Endothelial cell (in vitro differentiated cells): ENCODE measurements around the gene SMYD2. TPM values are rescaled to one million over a fixed set of nuclear protein-coding genes. Genes with fewer than 3 reads are reported as not detected.

Experiments used
- DNase-seq: peaks from one replicate; pipeline ENCODE4 v3.0.0; 2021; ENCODE audit warnings: low spot score
- H3K27ac Mint-ChIP-seq: one replicate; pipeline ENCODE4 v1.8.0; 2021; ENCODE audit warnings: mixed read lengths, inconsistent platforms; ENCODE audit not compliant: unreplicated experiment
- H3K27me3 Mint-ChIP-seq: one replicate; pipeline ENCODE4 v1.8.0; 2021; ENCODE audit warnings: mild to moderate bottlenecking, moderate library complexity, mixed read lengths, inconsistent platforms; ENCODE audit not compliant: unreplicated experiment
- H3K36me3 Mint-ChIP-seq: one replicate; pipeline ENCODE4 v1.8.0; 2021; ENCODE audit warnings: mild to moderate bottlenecking, low read depth, mixed read lengths, inconsistent platforms; ENCODE audit not compliant: unreplicated experiment
- H3K4me1 Mint-ChIP-seq: one replicate; pipeline ENCODE4 v1.8.0; 2021; ENCODE audit warnings: mild to moderate bottlenecking, mixed read lengths, inconsistent platforms; ENCODE audit not compliant: unreplicated experiment
- H3K4me3 Mint-ChIP-seq: one replicate; pipeline ENCODE4 v1.8.0; 2021; ENCODE audit warnings: mild to moderate bottlenecking, mixed read lengths, inconsistent platforms; ENCODE audit not compliant: unreplicated experiment
- H3K9me3 Mint-ChIP-seq: one replicate; pipeline ENCODE4 v1.8.0; 2021; ENCODE audit warnings: mixed read lengths, inconsistent platforms; ENCODE audit not compliant: unreplicated experiment
- total RNA-seq: library from RNA; stranded (reverse); fragmentation: NEBNext Ultra II Directional; extraction: Animal tissue kit (Norgen Biotek cat#: 25700); gene quantifications from one replicate; pipeline ENCODE4 v1.2.1, GENCODE V29; 2021; ENCODE audit not compliant: unreplicated experiment
- TF ChIP-seq, protein P1 (sequence below): fragments of 200-600 bp; sonication (generic); IDR thresholded peaks from one replicate; pipeline ENCODE4 v1.5.0; 2021; ENCODE audit warnings: antibody characterized with exemption; ENCODE audit not compliant: unreplicated experiment

The SMYD2 gene
- total RNA-seq, 1 donor from 2014 or later, result 44.1 TPM

DNA sequence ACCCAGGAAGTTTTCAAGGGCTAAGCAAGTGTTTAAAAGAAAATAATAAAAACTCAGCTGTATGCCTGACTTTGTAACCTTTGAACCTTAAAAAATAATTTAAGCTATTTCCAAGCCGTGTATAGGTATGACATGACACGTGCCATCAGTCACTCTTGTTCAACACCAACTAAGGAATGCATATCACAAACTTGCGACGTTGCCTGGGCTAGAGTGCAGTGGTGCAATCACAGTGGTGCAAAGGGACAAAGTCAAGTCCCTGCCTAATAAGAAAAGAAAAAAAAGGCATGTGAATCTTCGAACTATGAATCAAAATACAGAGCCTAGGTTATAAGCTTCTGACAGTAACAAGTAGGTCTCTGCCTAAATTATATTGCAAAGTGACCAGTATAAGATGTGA is 79.2 kb downstream of the SMYD2 start:
- no peak overlapping the region for H3K27ac Mint-ChIP-seq

DNA sequence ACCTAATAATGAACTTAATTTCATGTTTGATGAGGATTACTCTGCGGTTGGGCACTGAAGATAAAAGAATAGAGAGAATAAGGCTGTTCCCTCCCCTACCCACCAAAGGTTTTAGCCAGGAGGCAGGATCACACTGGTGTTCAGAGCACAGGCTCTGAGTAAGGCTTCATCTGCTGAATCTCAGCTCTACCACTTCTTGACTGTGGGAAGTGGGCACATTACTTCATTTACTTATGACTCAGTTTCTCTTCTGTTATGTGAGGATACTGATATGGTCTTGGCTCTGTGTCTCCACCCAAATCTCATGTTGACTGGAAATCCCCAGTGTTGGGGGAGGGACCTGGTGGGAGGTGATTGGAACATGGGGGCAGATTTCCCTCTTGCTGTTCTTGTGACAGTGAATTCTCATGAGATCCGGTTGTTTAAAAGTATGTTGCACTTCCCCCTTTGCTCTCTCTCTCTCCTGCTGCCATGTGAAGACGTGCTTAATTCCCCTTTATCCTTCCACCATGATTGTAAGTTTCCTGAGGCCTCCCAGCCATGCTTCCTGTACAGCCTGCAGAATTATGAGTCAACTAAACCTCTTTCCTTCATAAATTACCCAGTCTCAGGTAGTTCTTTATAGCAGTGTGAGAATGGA is 79.7 kb downstream of the SMYD2 start:
- Mint-ChIP-seq H3K4me3 (peak overlapping the region; percentile 75), H3K27ac (no peak overlapping the region), H3K9me3 (no peaks in the 10 kb centered on the region), H3K36me3 (peaks cover 38% of the 10 kb centered on the region), H3K27me3 (peaks cover 6% of the 10 kb centered on the region), H3K4me1 (peaks cover 4% of the 10 kb centered on the region)
- TF ChIP-seq, protein P1, sequence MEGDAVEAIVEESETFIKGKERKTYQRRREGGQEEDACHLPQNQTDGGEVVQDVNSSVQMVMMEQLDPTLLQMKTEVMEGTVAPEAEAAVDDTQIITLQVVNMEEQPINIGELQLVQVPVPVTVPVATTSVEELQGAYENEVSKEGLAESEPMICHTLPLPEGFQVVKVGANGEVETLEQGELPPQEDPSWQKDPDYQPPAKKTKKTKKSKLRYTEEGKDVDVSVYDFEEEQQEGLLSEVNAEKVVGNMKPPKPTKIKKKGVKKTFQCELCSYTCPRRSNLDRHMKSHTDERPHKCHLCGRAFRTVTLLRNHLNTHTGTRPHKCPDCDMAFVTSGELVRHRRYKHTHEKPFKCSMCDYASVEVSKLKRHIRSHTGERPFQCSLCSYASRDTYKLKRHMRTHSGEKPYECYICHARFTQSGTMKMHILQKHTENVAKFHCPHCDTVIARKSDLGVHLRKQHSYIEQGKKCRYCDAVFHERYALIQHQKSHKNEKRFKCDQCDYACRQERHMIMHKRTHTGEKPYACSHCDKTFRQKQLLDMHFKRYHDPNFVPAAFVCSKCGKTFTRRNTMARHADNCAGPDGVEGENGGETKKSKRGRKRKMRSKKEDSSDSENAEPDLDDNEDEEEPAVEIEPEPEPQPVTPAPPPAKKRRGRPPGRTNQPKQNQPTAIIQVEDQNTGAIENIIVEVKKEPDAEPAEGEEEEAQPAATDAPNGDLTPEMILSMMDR, result no peak
- no peak for DNase-seq

More for the DNA sequence above, 79.2 kb downstream of the SMYD2 start:
- no peaks in the 10 kb centered on the region for H3K9me3 Mint-ChIP-seq
- peaks cover 6% of the 10 kb centered on the region for H3K27me3 Mint-ChIP-seq
- TF ChIP-seq, protein P1, result no peak
- peaks cover 38% of the 10 kb centered on the region for H3K36me3 Mint-ChIP-seq
- peaks cover 4% of the 10 kb centered on the region for H3K4me1 Mint-ChIP-seq
- H3K4me3 Mint-ChIP-seq, result no peak overlapping the region
- DNase-seq, result no peak

- TF ChIP-seq, protein P1, result no peak
- Mint-ChIP-seq H3K4me1 (peaks cover 4% of the 10 kb centered on the region), H3K27ac (no peak overlapping the region), H3K4me3 (no peak overlapping the region), H3K27me3 (peaks cover 6% of the 10 kb centered on the region), H3K36me3 (peaks cover 42% of the 10 kb centered on the region), H3K9me3 (no peaks in the 10 kb centered on the region)
- DNase-seq, result no peak
Measured at GRCh38 chr1:214361636-214362035, 80.7 kb downstream of the SMYD2 start.

- no peak overlapping the region for H3K27ac Mint-ChIP-seq
- no peak overlapping the region for H3K4me3 Mint-ChIP-seq
- H3K27me3 Mint-ChIP-seq, result peaks cover 3% of the 10 kb centered on the region
- H3K36me3 Mint-ChIP-seq, result peaks cover 37% of the 10 kb centered on the region
- H3K9me3 Mint-ChIP-seq, result no peaks in the 10 kb centered on the region
- no peak for DNase-seq
- TF ChIP-seq, protein P1, result no peak
- peaks cover 4% of the 10 kb centered on the region for H3K4me1 Mint-ChIP-seq
Measured at GRCh38 chr1:214362188-214362882, 81.4 kb downstream of the SMYD2 start.

- Mint-ChIP-seq H3K27me3 (peaks cover 3% of the 10 kb centered on the region), H3K27ac (no peak overlapping the region)
Measured at GRCh38 chr1:214363386-214363785, 82.4 kb downstream of the SMYD2 start.

More at GRCh38 chr1:214363386-214363785, 82.4 kb downstream of the SMYD2 start:
- TF ChIP-seq, protein P1, result no peak
- Mint-ChIP-seq H3K4me3 (no peak overlapping the region), H3K9me3 (no peaks in the 10 kb centered on the region), H3K36me3 (peaks cover 35% of the 10 kb centered on the region), H3K4me1 (peaks cover 4% of the 10 kb centered on the region)
- no peak for DNase-seq
